CMK (cell line): ENCODE data around the gene NCOA1.
"Not testable (repeated sequence)": the region's sequence is repeated elsewhere in the genome, so short reads cannot be mapped to it uniquely, and the experiment has no call there.

ENCODE experiments used
- DNase-seq: peaks from one replicate; pipeline ENCODE4 v3.0.0-alpha.2; 2010; ENCODE audit warnings: low read depth

The NCOA1 gene

DNA sequence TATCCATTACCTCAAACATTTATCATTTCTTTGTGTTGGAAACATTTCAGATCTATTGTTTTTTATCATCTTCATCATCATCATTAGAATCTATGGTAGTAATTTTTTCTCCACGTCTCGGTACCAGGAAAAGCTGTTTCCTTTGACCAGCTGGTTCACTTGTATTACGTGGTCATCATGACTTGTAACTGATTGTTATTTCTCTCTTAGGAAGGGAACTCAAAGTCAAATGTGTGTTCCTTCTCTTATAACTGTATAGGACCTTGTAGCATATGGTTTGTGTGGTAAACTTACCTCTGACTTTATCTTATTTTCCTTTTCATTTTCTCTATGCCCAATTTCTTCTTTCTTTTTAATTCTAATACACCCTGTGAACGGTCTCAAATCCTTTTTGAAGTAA lies 16.5 kb downstream of the NCOA1 start:
- no peak for DNase-seq

DNA sequence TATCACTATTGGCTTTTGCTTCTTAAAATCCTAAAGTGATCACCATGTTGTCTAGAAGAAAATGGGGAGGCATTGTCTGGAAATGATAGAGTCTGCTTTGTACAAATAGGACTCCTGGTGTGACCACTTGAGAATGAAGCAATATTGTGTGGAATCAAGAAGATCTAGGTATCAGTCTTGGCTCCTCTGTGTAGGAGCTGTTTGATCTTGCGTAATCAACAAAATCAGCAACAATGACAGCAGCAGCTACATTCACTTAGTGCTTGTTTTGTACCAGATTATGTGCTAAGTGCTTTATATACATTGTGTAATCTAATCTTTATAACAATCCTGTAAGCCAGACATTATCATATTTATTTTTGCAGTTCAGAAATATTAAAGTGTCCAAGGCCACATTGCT lies 17.8 kb downstream of the NCOA1 start:
- DNase-seq, result no peak

DNA sequence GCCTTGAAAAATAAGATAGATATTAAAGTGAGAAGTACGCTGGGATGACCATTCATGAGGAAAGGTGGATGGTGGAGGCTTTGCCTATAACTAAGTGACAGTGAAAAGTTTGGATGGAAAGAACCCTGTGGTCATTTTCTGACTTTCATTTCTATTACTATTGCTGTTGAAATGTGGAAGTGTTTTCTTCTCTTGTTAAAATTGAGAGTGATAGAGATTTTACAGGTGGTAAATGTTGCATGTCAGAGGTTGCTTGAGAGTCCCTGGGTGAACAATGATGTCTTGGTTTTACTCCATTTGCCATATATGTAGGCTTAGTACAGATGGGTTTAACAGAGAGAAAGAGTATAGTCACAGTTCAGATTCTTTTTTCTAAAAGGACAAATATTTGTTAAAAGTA lies 18.4 kb downstream of the NCOA1 start:
- no peak for DNase-seq

DNA sequence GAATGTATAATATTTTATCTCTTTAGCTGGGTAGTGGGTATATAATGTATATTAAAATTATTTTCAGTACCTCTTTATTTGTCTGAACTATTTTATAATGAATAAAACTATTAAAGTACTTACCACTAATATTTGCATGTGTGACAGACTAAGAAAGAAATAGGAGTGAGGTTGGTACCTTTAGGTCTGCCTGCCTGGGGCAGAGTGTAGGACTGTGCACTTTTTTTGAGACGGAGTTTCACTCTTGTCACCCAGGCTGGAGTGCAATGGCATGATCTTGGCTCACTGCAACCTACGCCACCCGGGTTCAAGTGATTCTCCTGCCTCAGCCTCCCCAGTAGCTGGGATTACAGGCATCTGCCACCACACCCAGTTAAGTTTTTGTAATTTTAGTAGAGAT lies 18.8 kb downstream of the NCOA1 start:
- no peak for DNase-seq

DNA sequence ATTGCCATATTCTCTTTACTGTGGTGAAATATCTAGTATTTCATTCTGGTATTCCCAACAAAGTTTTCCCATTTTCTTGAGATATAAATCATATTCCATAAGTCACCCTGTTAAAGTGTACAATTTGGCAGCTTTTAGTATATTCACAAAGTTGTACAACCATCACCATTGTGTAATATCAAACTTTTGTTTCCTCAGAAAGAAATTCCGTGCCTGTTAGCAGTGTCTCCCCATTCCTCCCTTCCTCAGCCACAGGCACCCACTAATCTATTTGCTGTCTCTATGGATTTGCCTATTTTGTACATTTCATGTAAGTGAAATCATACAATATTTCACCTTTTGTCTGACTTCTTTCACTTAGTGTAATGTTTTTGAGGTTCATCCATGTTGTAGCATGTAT lies 19.7 kb downstream of the NCOA1 start:
- DNase-seq, result no peak

DNA sequence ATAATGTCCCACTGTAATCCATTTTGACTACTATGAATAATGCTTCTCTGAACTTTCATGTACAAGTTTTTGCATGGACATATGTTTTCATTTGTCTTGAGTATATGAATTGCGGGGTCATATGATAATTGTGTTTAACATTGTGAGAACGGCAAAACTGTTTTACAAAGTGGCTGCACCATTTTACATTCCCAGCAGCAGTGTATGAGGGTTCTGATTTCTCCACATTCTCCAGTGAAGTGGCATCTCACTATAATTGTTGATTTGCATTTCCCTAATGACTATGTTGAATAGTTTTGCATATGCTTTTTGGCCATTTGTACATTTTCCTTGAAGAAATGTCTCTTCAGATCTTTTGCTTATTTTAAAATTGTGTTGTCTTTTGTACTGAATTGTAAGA lies 20.1 kb downstream of the NCOA1 start:
- DNase-seq, result no peak

GRCh38 chr2:24511894-24512293 lies 20.8 kb downstream of the NCOA1 start:
- DNase-seq, result no peak

DNA sequence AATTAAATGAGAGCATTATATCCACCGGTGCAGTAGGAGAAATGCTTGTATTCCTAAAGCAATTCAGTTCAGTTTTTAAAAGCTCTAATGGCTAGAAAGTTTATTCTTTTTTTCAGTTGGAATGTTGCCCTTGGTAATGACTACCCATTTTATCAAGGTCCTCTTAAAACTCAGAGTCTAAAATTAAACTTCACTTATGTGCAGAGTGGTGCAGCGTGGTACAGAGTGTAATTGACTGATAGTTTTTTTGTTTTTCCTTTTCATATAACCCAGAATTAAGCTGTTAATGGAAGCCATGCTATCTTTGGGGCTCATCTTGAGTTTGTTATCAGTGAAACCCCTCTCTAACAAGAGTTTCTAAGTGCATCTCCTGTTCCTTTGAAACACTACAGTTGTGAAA lies 21.4 kb downstream of the NCOA1 start:
- DNase-seq, result no peak

GRCh38 chr2:24512831-24513230 lies 21.8 kb downstream of the NCOA1 start:
- DNase-seq, result no peak

DNA sequence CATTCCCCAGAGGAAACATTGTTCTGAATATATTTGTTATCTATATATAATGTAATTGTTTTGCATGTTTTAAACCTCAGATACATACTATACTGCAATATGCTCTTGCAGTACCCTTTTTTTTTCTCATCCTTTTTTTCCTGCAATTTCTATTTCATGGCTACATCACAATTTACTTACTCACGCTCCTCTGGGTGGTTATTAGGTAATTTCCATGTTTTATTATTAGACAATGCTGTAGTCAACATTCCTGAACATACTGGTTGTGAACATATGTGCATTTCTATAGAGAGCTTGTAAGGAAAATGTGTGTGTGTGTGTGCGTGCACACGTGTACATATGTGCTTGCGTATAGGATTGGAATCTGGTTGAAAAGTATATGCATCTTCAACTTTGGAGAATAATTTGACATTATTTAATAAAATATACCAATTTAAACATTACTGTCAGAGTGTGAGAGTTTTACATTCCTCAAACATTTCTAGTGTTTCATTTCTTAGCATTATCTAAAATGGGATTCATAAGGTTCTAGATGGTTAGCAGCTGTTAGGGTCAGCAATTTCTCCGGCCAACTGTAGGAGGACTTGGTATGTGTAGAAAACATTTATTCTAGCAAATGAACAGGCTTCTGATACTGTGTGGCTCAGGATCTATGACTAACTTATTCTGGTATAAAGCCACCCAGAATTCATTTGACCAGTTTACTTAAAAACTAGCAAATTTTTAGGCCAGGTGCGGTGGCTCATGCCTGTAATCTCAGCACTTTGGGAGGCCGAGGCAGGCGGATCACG lies 22.4 kb downstream of the NCOA1 start:
- DNase-seq, result no peak

- DNase-seq, result no peak
Observed at GRCh38 chr2:24514820-24515219, 23.8 kb downstream of the NCOA1 start.

- no peak for DNase-seq
Observed at GRCh38 chr2:24515335-24515734, 24.3 kb downstream of the NCOA1 start.

DNA sequence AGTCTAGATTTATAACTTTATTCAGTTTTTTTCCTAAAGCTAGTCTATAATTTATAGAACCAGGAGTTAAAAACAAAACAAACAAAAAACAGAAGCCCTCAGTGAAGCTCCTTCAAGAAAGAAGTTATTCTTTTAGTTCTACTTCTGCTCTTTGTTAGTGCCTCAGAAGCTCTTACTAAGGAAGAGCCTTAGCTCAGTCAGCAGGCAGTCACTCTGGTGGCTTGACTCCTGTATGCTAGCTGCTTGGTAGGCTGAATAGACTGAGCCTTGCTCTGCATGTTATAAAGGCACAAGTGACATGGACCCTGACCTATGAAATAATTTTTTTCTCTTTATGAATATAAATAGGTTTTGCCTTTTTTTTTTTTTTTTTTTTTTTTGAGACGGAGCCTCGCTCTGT lies 24.8 kb downstream of the NCOA1 start:
- peak; percentile 38 for DNase-seq

DNA sequence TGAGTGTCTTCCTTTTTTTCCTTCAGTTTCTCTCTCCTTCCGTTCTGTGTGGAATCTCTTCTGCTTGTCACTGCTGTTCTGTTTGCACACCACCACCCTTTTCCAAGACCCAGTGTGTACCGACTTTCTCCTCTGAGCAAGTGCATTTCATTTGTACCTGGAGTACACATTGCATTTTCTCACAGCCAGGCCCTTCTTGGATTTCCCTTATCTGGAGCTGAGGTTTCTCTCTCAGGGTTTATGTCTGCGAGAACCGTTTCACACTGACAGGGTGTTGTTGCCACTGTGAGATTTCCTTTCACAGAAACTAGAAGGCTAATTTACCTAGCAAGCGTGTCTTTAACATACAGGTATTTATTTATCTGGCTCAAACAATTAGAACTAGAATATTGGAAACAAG lies 26.2 kb downstream of the NCOA1 start:
- no peak for DNase-seq

GRCh38 chr2:24520175-24520574 lies 29.1 kb downstream of the NCOA1 start:
- no peak for DNase-seq

DNA sequence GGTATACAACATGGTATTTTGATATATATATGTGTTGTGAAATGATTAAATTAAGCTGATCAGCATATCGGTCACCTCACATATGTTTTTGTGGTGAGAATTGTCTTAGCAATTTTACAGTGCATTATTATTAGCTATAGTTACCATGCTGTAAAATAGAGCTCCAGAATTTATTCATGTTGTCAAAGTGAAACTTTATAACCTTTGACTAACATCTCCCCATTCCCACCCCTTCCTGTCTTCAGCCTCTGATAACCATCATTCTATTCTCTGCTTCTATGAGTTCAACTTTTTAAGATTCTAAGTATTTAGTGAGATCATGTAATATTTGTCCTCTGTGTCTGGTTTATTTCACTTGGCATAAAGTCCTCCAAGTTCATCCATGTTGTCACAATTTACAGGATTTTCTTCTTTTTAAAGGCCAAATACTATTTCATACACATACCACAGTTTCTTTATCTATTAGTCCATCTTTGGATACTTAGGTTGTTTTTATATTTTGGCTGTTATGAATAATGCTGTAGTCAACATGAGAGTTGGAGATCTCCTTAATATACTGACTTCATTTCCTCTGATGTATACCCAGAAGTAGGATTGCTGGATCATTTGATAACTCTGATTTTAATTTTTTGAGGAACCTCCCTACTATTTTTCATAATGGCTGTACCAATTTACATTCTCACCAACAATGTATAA lies 30.3 kb downstream of the NCOA1 start:
- no peak for DNase-seq

- no peak for DNase-seq
Observed at GRCh38 chr2:24521975-24522639, 31.1 kb downstream of the NCOA1 start.

DNA sequence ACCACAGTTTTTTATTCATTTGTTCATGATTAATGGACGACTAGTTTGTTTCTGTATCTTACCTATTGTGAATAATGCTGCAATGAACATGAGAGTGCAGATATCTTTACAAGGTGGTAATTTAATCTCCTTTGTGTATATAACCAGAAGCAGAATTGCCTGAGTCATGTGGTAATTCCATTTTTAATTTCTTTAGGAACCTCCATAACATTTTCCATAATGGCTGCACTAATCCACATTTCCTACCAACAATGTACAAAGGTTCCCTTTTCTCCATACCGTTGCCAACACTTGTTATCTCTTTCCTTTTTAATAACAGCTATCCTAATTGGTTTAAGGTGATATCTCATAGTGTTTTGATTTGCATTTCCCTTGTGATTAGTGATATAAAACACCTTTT lies 36.5 kb downstream of the NCOA1 start:
- no peak for DNase-seq

DNA sequence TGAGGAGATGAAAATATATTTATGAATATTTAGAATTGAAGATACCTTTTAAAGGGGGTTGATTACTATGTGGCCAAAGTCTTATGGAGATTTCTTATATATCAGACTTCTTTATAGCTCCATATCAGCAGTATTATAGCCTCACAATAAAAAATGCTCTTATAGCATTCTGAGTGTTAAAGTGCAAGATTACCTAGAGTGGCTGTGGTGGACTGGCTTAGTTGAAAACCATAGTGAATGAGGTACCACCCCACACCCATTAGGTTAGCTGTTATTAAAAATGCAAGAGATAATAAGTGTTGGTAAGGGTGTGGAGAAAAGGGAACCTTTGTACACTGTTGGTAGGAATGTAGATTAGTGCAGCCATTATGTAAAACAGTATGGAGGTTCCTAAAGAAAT lies 39.7 kb downstream of the NCOA1 start:
- DNase-seq, result no peak

GRCh38 chr2:24531610-24532009 lies 40.6 kb downstream of the NCOA1 start:
- DNase-seq, result not testable (repeated sequence)

DNA sequence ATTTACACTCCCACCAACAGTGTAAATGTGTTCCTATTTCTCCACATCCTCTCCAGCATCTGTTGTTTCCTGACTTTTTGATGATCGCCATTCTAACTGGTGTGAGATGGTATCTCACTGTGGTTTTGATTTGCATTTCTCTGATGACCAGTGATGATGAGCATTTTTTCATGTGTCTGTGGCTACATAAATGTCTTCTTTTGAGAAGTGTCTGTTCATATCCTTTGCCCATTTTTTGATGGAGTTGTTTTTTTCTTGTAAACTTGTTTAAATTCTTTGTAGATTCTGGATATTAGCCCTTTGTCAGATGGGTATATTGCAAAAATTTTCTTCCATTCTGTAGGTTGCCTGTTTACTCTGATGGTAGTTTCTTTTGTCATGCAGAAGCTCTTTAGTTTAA lies 41.0 kb downstream of the NCOA1 start:
- DNase-seq, result not testable (repeated sequence)

- DNase-seq, result not testable (repeated sequence)
Observed at GRCh38 chr2:24533574-24533973, 42.5 kb downstream of the NCOA1 start.

DNA sequence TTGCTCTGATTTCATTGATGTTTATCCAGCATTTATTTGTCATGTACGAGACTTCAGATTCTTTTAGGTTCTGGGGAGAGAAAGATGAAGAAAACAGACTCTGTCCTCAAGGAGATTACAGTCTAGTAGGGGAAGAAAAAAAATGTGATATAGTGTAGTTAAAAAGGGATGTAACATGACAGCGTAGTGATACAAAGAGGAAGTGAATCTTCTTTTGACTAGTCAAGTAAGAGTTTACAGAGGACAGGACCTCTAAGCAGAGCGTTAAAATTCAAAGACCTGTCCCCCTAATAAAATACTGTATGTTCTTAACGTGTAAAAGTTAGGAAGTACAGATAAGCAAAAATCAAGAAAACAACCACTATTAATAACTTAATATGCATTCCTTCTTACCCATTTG lies 47.7 kb downstream of the NCOA1 start:
- no peak for DNase-seq
